ENCODE data around the gene OR2AT4. TPM values are rescaled to one million over a fixed set of nuclear protein-coding genes. Genes with fewer than 3 reads are reported as not detected.

Gene OR2AT4
- total RNA-seq, 6 donors from 2014 or later, result not detected

GRCh38 chr11:75105462-75105925 is 8.8 kb upstream of the OR2AT4 start:
- H3K36me3 ChIP-seq, result no peaks in the 10 kb centered on the region
- no peaks in the 10 kb centered on the region for H3K4me1 ChIP-seq
- H3K4me3 ChIP-seq, result no peak overlapping the region
- WGBS, 2 donors, result 53 to 65% methylated on average over 9 of the region's 9 CpGs
- ATAC-seq (ENCODE audit: low FRiP score in 2 of 2) (no peak), DNase-seq (no peak)
- TF ChIP-seq EP300 (IDR thresholded peaks at IDR 0.05), result no peak
- TF ChIP-seq, protein P1, sequence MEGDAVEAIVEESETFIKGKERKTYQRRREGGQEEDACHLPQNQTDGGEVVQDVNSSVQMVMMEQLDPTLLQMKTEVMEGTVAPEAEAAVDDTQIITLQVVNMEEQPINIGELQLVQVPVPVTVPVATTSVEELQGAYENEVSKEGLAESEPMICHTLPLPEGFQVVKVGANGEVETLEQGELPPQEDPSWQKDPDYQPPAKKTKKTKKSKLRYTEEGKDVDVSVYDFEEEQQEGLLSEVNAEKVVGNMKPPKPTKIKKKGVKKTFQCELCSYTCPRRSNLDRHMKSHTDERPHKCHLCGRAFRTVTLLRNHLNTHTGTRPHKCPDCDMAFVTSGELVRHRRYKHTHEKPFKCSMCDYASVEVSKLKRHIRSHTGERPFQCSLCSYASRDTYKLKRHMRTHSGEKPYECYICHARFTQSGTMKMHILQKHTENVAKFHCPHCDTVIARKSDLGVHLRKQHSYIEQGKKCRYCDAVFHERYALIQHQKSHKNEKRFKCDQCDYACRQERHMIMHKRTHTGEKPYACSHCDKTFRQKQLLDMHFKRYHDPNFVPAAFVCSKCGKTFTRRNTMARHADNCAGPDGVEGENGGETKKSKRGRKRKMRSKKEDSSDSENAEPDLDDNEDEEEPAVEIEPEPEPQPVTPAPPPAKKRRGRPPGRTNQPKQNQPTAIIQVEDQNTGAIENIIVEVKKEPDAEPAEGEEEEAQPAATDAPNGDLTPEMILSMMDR (IDR thresholded peaks at IDR 0.05), result no peak
- TF ChIP-seq POLR2AphosphoS5 (IDR thresholded peaks at IDR 0.05), result no peak
- TF ChIP-seq POLR2A (IDR thresholded peaks at IDR 0.05), result no peak
- H3K9me3 ChIP-seq, result no peaks in the 10 kb centered on the region
- H3K27ac ChIP-seq, result no peak overlapping the region
- no peaks in the 10 kb centered on the region for H3K27me3 ChIP-seq

DNA sequence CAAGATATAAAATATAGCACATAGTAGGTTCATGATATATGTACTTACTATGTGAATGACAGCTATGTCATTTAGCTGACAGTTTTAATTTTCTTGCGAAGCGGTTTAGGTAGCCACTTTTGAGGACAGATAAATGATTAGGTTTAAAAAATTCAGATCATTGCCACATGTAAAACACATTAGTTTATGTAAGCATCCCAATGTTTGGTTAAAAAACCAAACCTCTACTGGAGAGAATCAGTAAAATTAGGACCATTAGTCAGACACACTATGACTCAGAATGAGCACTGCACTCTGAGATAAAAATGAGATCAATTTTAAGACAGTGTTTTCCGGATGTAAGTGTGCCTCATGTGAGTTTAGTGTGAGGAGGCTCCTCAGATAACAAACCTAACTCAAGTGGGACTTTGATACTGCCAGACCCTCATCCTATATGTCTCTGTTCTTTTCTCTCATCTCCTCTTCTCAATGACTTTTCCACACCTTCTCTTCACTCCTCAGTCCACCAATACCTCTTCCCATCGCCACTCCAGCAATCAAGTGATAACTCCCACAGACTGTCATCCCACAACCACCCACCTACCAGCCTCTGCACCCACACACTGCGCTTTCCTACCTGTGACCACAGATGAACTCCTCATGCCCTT is 6.8 kb upstream of the OR2AT4 start:
- 79 to 86% methylated on average over 5 of the region's 5 CpGs for whole genome bisulfite sequencing, 2 donors
- Histone ChIP-seq H3K4me3 (no peak overlapping the region), H3K9me3 (no peaks in the 10 kb centered on the region), H3K27ac (no peak overlapping the region), H3K27me3 (no peaks in the 10 kb centered on the region), H3K36me3 (no peaks in the 10 kb centered on the region), H3K4me1 (no peaks in the 10 kb centered on the region)
- ATAC-seq (ENCODE audit: low FRiP score in 2 of 2) (no peak), DNase-seq (no peak)
- TF ChIP-seq, protein P1 (IDR thresholded peaks at IDR 0.05), result no peak
- TF ChIP-seq POLR2A (IDR thresholded peaks at IDR 0.05) (no peak), POLR2AphosphoS5 (IDR thresholded peaks at IDR 0.05) (no peak), EP300 (IDR thresholded peaks at IDR 0.05) (no peak)

GRCh38 chr11:75101424-75102128 is 4.9 kb upstream of the OR2AT4 start:
- WGBS, 2 donors, result 88 to 93% methylated on average over 8 of the region's 8 CpGs

DNA sequence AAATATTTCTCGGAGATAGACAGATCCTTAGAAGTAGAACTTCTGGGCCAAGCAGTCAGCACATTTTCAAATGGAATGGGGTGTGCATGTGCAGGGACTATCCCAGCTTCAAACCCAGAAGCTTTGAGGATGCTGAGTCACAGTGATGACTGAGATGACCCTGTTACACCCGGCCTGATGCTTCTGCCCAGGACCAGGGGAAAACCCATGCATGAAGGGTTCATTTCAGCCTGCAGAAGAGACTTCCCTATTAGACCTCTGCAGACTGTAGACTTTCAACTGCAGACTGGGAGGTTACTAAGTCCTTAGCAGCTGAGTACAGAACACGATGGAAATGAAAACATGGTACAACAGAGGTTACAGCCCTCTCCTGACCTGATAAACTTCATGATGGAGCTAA is 3.6 kb upstream of the OR2AT4 start:
- no peak for TF ChIP-seq EP300 (IDR thresholded peaks at IDR 0.05)
- TF ChIP-seq POLR2AphosphoS5 (IDR thresholded peaks at IDR 0.05), result no peak
- no peak for TF ChIP-seq POLR2A (IDR thresholded peaks at IDR 0.05)
- TF ChIP-seq, protein P1 (IDR thresholded peaks at IDR 0.05), result no peak
- no peaks in the 10 kb centered on the region for H3K27me3 ChIP-seq
- no peaks in the 10 kb centered on the region for H3K36me3 ChIP-seq
- H3K27ac ChIP-seq, result no peak overlapping the region
- H3K9me3 ChIP-seq, result no peaks in the 10 kb centered on the region
- DNase-seq (no peak), ATAC-seq (ENCODE audit: low FRiP score in 2 of 2) (no peak)
- no peak overlapping the region for H3K4me3 ChIP-seq
- WGBS, 2 donors, result 37 to 50% methylated on average over 2 to 3 of the region's 3 CpGs
- H3K4me1 ChIP-seq, result no peaks in the 10 kb centered on the region

More at GRCh38 chr11:75101424-75102128, 4.9 kb upstream of the OR2AT4 start:
- TF ChIP-seq, protein P1 (IDR thresholded peaks at IDR 0.05), result no peak
- TF ChIP-seq POLR2A (IDR thresholded peaks at IDR 0.05), result no peak
- no peak for TF ChIP-seq EP300 (IDR thresholded peaks at IDR 0.05)
- no peak for TF ChIP-seq POLR2AphosphoS5 (IDR thresholded peaks at IDR 0.05)
- Histone ChIP-seq H3K4me3 (no peak overlapping the region), H3K9me3 (no peaks in the 10 kb centered on the region), H3K27ac (no peak overlapping the region), H3K4me1 (no peaks in the 10 kb centered on the region), H3K27me3 (no peaks in the 10 kb centered on the region), H3K36me3 (no peaks in the 10 kb centered on the region)
- ATAC-seq (ENCODE audit: low FRiP score in 2 of 2) (no peak), DNase-seq (no peak)

Data from upper lobe of left lung (tissue), 6 donors.